ENCODE data around the gene ACTL8.

ACTL8 gene

DNA sequence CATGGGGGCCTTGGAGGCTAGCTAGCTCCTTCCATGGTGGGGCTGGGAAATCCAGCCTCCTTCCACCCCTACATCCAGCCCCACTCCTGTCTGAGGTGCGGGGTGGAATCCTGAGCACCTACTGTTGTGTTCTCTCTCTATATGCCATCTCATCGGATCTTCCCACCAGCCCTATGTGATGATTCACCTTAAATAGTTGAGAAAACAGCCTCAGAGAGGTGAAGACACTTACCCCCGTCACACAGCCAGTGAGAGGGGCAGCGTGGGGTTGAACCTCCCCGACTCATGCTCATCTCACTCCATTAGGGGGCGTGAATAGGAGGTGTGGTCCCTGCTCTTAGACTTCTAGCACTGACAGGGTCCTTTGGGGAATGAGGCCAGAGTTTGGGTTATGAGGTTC is 31.0 kb upstream of the ACTL8 start:
- no peaks in the 10 kb centered on the region for H3K36me3 ChIP-seq (ENCODE audit: control insufficient read depth in 1 of 2, insufficient read depth in 2 of 2, low read length in 2 of 2)
- H3K27ac ChIP-seq (ENCODE audit: low read length) = no peak overlapping the region
- H3K4me1 ChIP-seq (ENCODE audit: control insufficient read depth in 1 of 2, insufficient read depth in 2 of 2, low read length in 2 of 2) = no peaks in the 10 kb centered on the region
- H3K27me3 ChIP-seq (ENCODE audit: low read depth, low read length) = peaks cover 7% of the 10 kb centered on the region
- no peaks in the 10 kb centered on the region for H3K9me3 ChIP-seq (ENCODE audit: control insufficient read depth in 1 of 2, low read length in 2 of 2)
- no peak overlapping the region for H3K4me3 ChIP-seq (ENCODE audit: low read depth in 1 of 2, low read length in 2 of 2)

GRCh38 chr1:17725084-17725719 is 29.9 kb upstream of the ACTL8 start:
- H3K27ac ChIP-seq (ENCODE audit: low read length) = no peak overlapping the region
- peaks cover 7% of the 10 kb centered on the region for H3K27me3 ChIP-seq (ENCODE audit: low read depth, low read length)
- H3K4me3 ChIP-seq (ENCODE audit: low read depth in 1 of 2, low read length in 2 of 2) = no peak overlapping the region
- no peaks in the 10 kb centered on the region for H3K4me1 ChIP-seq (ENCODE audit: control insufficient read depth in 1 of 2, insufficient read depth in 2 of 2, low read length in 2 of 2)
- H3K9me3 ChIP-seq (ENCODE audit: control insufficient read depth in 1 of 2, low read length in 2 of 2) = no peaks in the 10 kb centered on the region
- H3K36me3 ChIP-seq (ENCODE audit: control insufficient read depth in 1 of 2, insufficient read depth in 2 of 2, low read length in 2 of 2) = no peaks in the 10 kb centered on the region

DNA sequence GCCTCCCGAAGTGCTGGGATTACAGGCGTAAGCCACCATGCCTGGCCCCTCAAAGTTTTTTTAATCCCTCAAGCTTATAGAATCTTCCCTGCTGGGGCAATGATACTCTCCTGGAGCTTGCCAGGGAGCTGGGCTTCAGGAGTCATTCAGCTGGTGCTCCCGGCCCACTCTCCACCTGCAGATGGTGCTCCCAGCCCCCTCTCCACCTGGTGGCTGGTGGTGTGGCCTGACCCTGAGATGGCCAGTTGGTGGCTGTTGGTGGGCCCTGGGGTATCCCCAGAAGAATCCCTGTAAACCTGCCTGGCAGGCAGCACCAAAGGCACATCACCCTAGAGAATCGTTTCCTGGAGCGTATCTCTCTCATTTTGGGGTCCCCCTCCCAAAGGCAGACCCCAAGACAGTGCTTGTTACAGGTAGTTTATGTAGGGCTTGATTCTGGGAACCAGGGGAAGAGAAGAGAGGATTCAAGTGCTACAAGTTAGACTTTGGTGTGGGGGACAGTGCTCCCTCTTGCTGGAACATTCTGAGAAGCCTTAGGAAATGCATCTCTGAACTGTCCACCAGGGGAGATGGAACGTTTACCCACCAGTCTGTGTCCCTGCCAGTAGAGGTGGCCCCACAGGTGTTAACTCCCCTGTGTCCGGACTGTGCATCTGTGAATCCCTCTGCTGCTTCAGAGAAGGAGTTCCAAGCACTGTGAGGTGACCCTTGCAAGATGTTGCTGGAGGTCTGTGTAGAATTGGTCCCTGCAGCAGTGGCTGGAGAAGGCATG is 29.1 kb upstream of the ACTL8 start:
- Histone ChIP-seq H3K27ac (ENCODE audit: low read length) (no peak overlapping the region), H3K36me3 (ENCODE audit: control insufficient read depth in 1 of 2, insufficient read depth in 2 of 2, low read length in 2 of 2) (no peaks in the 10 kb centered on the region), H3K4me1 (ENCODE audit: control insufficient read depth in 1 of 2, insufficient read depth in 2 of 2, low read length in 2 of 2) (no peaks in the 10 kb centered on the region), H3K27me3 (ENCODE audit: low read depth, low read length) (peaks cover 7% of the 10 kb centered on the region), H3K9me3 (ENCODE audit: control insufficient read depth in 1 of 2, low read length in 2 of 2) (no peaks in the 10 kb centered on the region), H3K4me3 (ENCODE audit: low read depth in 1 of 2, low read length in 2 of 2) (no peak overlapping the region)

DNA sequence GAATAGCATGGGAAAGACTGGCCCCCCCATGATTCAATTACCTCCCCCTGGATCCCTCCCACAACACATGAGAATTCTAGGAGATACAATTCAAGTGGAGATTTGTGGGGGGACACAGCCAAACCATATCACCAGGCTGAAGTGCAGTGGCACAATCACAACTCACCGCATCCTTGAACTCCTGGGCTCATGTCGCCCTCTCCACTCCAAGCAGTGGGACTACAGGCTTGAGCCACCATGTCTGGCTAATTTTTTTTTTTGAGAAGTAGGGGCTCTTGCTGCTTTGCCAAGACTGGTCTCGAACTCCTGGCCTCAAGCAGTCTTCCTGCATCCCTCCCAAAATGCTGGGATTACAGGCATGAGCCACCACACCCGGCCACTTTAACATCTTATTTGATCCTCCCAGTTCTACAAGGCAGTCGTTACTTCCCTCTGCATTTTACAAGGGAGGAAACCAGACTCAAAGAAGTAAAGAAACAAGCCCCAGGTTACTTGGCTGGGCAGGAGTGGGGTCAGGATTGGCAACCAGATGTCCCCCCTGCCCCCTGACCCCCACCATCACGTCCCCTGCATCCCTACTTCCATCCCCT is 26.9 kb upstream of the ACTL8 start:
- H3K9me3 ChIP-seq (ENCODE audit: control insufficient read depth in 1 of 2, low read length in 2 of 2) = no peaks in the 10 kb centered on the region
- no peak overlapping the region for H3K4me3 ChIP-seq (ENCODE audit: low read depth in 1 of 2, low read length in 2 of 2)
- no peak overlapping the region for H3K27ac ChIP-seq (ENCODE audit: low read length)
- peaks cover 8% of the 10 kb centered on the region for H3K27me3 ChIP-seq (ENCODE audit: low read depth, low read length)
- H3K4me1 ChIP-seq (ENCODE audit: control insufficient read depth in 1 of 2, insufficient read depth in 2 of 2, low read length in 2 of 2) = no peaks in the 10 kb centered on the region
- H3K36me3 ChIP-seq (ENCODE audit: control insufficient read depth in 1 of 2, insufficient read depth in 2 of 2, low read length in 2 of 2) = no peaks in the 10 kb centered on the region

GRCh38 chr1:17729248-17729647 is 25.9 kb upstream of the ACTL8 start:
- no peaks in the 10 kb centered on the region for H3K36me3 ChIP-seq (ENCODE audit: control insufficient read depth in 1 of 2, insufficient read depth in 2 of 2, low read length in 2 of 2)
- no peak overlapping the region for H3K27ac ChIP-seq (ENCODE audit: low read length)
- H3K4me1 ChIP-seq (ENCODE audit: control insufficient read depth in 1 of 2, insufficient read depth in 2 of 2, low read length in 2 of 2) = no peaks in the 10 kb centered on the region
- H3K4me3 ChIP-seq (ENCODE audit: low read depth in 1 of 2, low read length in 2 of 2) = no peak overlapping the region
- H3K27me3 ChIP-seq (ENCODE audit: low read depth, low read length) = peaks cover 6% of the 10 kb centered on the region
- no peaks in the 10 kb centered on the region for H3K9me3 ChIP-seq (ENCODE audit: control insufficient read depth in 1 of 2, low read length in 2 of 2)

- H3K27me3 ChIP-seq (ENCODE audit: low read depth, low read length) = peaks cover 6% of the 10 kb centered on the region
- H3K9me3 ChIP-seq (ENCODE audit: control insufficient read depth in 1 of 2, low read length in 2 of 2) = no peaks in the 10 kb centered on the region
- no peak overlapping the region for H3K4me3 ChIP-seq (ENCODE audit: low read depth in 1 of 2, low read length in 2 of 2)
- no peak overlapping the region for H3K27ac ChIP-seq (ENCODE audit: low read length)
- H3K36me3 ChIP-seq (ENCODE audit: control insufficient read depth in 1 of 2, insufficient read depth in 2 of 2, low read length in 2 of 2) = no peaks in the 10 kb centered on the region
- H3K4me1 ChIP-seq (ENCODE audit: control insufficient read depth in 1 of 2, insufficient read depth in 2 of 2, low read length in 2 of 2) = no peaks in the 10 kb centered on the region
Measured at GRCh38 chr1:17729909-17730308, 25.2 kb upstream of the ACTL8 start.

DNA sequence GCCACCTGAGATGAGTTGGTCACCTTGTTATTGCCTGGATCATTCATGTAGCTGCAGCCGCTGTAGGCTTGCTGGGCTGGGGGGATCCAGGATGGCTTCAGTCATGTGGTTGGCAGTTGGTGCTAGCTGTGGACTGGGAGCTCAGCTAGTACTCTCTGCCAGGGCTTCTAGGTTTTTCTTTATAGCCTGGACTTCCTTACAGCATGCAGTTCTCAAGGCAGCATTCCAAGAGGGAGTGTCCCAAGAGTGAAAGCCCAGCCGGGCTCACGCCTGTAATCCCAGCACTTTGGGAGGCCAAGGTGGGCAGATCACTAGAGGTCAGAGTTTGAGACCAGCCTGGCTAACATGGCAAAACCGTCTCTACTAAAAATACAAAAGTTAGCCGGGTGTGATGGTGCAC is 23.7 kb upstream of the ACTL8 start:
- Histone ChIP-seq H3K9me3 (ENCODE audit: control insufficient read depth in 1 of 2, low read length in 2 of 2) (no peaks in the 10 kb centered on the region), H3K4me3 (ENCODE audit: low read depth in 1 of 2, low read length in 2 of 2) (no peak overlapping the region)

DNA sequence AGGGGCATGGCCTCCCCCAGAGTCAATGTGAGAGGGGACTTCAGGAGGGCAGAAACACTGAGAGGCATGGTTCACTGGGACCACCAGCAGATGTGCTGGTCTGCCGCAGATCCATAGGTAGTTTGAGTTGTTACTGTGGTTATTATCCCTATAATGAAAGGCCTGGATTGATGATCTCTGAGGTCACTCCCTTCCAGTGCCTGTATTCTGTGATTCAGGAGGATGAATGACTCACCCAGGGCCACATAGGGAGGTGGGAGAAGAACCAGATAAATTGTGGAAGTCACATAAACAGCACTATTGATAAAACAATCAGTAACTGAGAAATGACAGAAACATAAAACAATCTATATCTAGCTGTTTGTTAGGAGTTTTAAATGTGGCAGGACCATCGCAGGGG is 22.7 kb upstream of the ACTL8 start:
- Histone ChIP-seq H3K27me3 (ENCODE audit: low read depth, low read length) (peaks cover 10% of the 10 kb centered on the region), H3K36me3 (ENCODE audit: control insufficient read depth in 1 of 2, insufficient read depth in 2 of 2, low read length in 2 of 2) (no peaks in the 10 kb centered on the region), H3K4me1 (ENCODE audit: control insufficient read depth in 1 of 2, insufficient read depth in 2 of 2, low read length in 2 of 2) (no peaks in the 10 kb centered on the region), H3K9me3 (ENCODE audit: control insufficient read depth in 1 of 2, low read length in 2 of 2) (no peaks in the 10 kb centered on the region), H3K4me3 (ENCODE audit: low read depth in 1 of 2, low read length in 2 of 2) (no peak overlapping the region), H3K27ac (ENCODE audit: low read length) (no peak overlapping the region)

More for the DNA sequence above, 23.7 kb upstream of the ACTL8 start:
- no peaks in the 10 kb centered on the region for H3K4me1 ChIP-seq (ENCODE audit: control insufficient read depth in 1 of 2, insufficient read depth in 2 of 2, low read length in 2 of 2)
- no peaks in the 10 kb centered on the region for H3K36me3 ChIP-seq (ENCODE audit: control insufficient read depth in 1 of 2, insufficient read depth in 2 of 2, low read length in 2 of 2)
- no peak overlapping the region for H3K27ac ChIP-seq (ENCODE audit: low read length)
- H3K27me3 ChIP-seq (ENCODE audit: low read depth, low read length) = peaks cover 10% of the 10 kb centered on the region

GRCh38 chr1:17733661-17734060 is 21.5 kb upstream of the ACTL8 start:
- Histone ChIP-seq H3K27me3 (ENCODE audit: low read depth, low read length) (peaks cover 10% of the 10 kb centered on the region), H3K4me3 (ENCODE audit: low read depth in 1 of 2, low read length in 2 of 2) (no peak overlapping the region), H3K9me3 (ENCODE audit: control insufficient read depth in 1 of 2, low read length in 2 of 2) (no peaks in the 10 kb centered on the region), H3K36me3 (ENCODE audit: control insufficient read depth in 1 of 2, insufficient read depth in 2 of 2, low read length in 2 of 2) (no peaks in the 10 kb centered on the region), H3K27ac (ENCODE audit: low read length) (no peak overlapping the region), H3K4me1 (ENCODE audit: control insufficient read depth in 1 of 2, insufficient read depth in 2 of 2, low read length in 2 of 2) (no peaks in the 10 kb centered on the region)

DNA sequence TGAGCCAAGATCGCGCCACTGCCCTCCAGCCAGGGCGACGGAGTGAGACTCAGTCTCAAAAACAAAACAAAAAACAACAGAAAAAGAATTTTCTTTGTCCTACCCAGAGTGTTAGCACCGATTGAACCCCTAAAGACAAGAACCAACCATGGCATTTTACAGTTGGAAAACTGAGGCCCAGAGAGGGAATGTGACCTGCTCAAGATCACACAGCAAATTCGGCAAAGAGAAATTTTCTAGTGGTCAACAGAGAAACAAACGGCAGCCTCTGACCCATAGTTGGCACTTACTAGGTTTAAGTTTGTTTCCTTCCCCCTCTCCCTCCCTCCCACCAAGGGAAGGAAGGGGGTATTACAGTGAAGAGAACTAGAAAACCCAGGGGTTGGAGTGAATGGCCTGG is 20.5 kb upstream of the ACTL8 start:
- H3K4me1 ChIP-seq (ENCODE audit: control insufficient read depth in 1 of 2, insufficient read depth in 2 of 2, low read length in 2 of 2) = no peaks in the 10 kb centered on the region
- no peak overlapping the region for H3K27ac ChIP-seq (ENCODE audit: low read length)
- no peaks in the 10 kb centered on the region for H3K9me3 ChIP-seq (ENCODE audit: control insufficient read depth in 1 of 2, low read length in 2 of 2)
- H3K36me3 ChIP-seq (ENCODE audit: control insufficient read depth in 1 of 2, insufficient read depth in 2 of 2, low read length in 2 of 2) = no peaks in the 10 kb centered on the region
- H3K4me3 ChIP-seq (ENCODE audit: low read depth in 1 of 2, low read length in 2 of 2) = no peak overlapping the region
- H3K27me3 ChIP-seq (ENCODE audit: low read depth, low read length) = peaks cover 10% of the 10 kb centered on the region

DNA sequence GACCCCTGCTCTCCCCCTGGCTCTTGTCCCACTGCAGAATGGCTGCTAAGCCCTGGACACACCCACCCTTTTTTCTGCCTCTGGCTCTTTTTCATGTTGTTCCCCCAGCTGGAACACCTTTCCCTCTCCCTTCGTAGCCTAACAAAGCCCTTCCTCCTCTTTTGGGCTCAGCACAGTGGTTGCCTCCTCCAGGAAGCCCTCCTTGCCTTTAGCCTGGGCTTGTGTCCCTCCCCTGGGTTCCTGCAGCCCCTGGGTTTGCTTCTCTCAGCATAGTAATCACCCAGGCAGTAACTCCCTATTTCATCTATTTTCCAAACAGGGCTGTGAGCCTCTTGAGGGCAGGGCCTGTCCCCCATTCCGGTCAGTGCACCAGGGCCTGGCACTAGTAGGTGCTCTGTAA is 19.8 kb upstream of the ACTL8 start:
- Histone ChIP-seq H3K4me1 (ENCODE audit: control insufficient read depth in 1 of 2, insufficient read depth in 2 of 2, low read length in 2 of 2) (no peaks in the 10 kb centered on the region), H3K9me3 (ENCODE audit: control insufficient read depth in 1 of 2, low read length in 2 of 2) (no peaks in the 10 kb centered on the region), H3K4me3 (ENCODE audit: low read depth in 1 of 2, low read length in 2 of 2) (no peak overlapping the region), H3K27me3 (ENCODE audit: low read depth, low read length) (peaks cover 10% of the 10 kb centered on the region), H3K27ac (ENCODE audit: low read length) (no peak overlapping the region), H3K36me3 (ENCODE audit: control insufficient read depth in 1 of 2, insufficient read depth in 2 of 2, low read length in 2 of 2) (no peaks in the 10 kb centered on the region)
